BLaER1 (cell line): ENCODE results near the gene IFT27.
A peak's percentile ranks its signal among the peaks of the same experiment; 100 is the strongest.

Source experiments
- H3K27ac ChIP-seq: shearing (Covaris generic); formaldehyde crosslinking; 2 replicates; pipeline ENCODE4 v1.8.1; 2022
- H3K27me3 ChIP-seq: shearing (Covaris generic); formaldehyde crosslinking; 2 replicates; pipeline ENCODE4 v1.8.1; 2022
- H3K36me3 ChIP-seq: shearing (Covaris generic); formaldehyde crosslinking; 2 replicates; pipeline ENCODE4 v1.8.1; 2022
- H3K4me1 ChIP-seq: shearing (Covaris generic); formaldehyde crosslinking; 2 replicates; pipeline ENCODE4 v1.8.1; 2022
- H3K4me2 ChIP-seq: shearing (Covaris generic); formaldehyde crosslinking; 2 replicates; pipeline ENCODE4 v1.8.1; 2022
- H3K4me3 ChIP-seq: shearing (Covaris generic); formaldehyde crosslinking; 2 replicates; pipeline ENCODE4 v1.8.1; 2022
- H3K9ac ChIP-seq: shearing (Covaris generic); formaldehyde crosslinking; 2 replicates; pipeline ENCODE4 v1.8.1; 2022
- H3K9me3 ChIP-seq: shearing (Covaris generic); formaldehyde crosslinking; 2 replicates; pipeline ENCODE4 v1.8.1; 2022
- H4K20me1 ChIP-seq: shearing (Covaris generic); formaldehyde crosslinking; 2 replicates; pipeline ENCODE4 v1.8.1; 2022
- Cebpa-rat ChIP-seq: shearing (Covaris generic); IDR thresholded peaks from 2 replicates; pipeline ENCODE4 v1.8.1; 2022

The IFT27 gene

DNA sequence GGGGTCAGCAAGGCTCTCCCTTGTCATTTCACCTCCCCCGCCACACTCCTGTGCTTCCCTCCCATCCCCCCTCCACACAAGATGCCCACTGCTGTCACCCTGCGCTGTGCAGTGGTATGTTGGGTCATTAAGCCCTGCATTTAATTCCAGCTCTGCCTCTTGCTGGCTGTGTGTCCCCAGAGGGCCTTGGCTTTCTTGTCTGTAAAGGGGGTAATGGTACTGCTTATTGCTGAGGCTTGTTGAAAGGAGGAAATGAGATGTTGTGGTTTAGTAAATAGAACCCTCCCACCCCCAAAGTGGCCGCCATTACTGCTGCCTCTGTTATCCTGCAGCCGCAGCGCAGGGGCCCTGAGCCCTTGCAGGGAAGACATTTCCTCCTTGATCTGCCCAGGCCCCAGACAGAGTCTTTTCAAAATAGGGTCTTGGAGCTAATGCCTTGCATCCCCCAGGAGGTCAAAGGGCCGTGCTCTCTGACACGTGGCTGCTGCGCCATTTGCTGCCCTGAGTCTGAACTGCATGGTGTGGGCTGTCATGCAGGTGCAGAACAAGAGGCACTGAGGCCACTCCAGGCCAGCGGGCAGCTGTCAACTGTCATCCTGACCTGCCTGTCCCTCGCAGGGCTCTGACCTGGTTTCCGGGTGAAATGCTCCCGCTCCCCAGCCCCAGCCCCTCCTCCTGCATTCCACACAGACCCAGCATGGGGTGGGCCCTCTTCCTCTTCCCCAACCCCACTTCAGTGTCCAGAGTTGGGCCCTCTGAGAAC lies 22.2 kb upstream of the IFT27 start:
- TF ChIP-seq Cebpa-rat, result no peak
- Histone ChIP-seq H4K20me1 (no peaks in the 10 kb centered on the region), H3K9ac (no peak overlapping the region), H3K36me3 (no peaks in the 10 kb centered on the region), H3K4me1 (peaks cover 32% of the 10 kb centered on the region), H3K27ac (peak overlapping the region; percentile 40; the same call in 1 of the 2 replicates), H3K9me3 (no peaks in the 10 kb centered on the region), H3K27me3 (no peaks in the 10 kb centered on the region), H3K4me3 (no peak overlapping the region), H3K4me2 (peak overlapping the region; percentile 85)

DNA sequence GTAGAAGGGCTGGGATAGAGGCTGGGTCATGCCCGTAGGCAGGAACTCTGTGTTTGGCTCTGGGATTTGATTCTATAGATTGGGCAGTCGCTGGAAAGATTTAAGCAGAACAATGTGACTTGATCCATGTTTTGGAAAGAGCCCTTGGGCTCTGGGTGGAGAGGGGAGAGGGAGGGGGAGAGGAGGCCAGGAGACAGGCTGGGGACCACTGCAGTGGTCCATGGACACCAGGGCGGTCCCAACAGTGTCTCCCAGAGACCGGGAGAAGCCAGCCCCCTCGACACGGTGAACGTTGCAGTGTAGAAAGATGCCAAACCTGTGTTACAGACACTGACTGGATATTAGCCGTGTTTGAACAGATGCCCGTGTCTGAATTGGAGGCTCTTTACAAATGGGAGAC lies 21.5 kb upstream of the IFT27 start:
- H3K4me1 ChIP-seq, result peaks cover 32% of the 10 kb centered on the region
- no peaks in the 10 kb centered on the region for H3K27me3 ChIP-seq
- no peaks in the 10 kb centered on the region for H4K20me1 ChIP-seq
- H3K36me3 ChIP-seq, result no peaks in the 10 kb centered on the region
- no peak overlapping the region for H3K4me3 ChIP-seq
- no peak for TF ChIP-seq Cebpa-rat
- H3K4me2 ChIP-seq, result peak overlapping the region; percentile 85
- no peaks in the 10 kb centered on the region for H3K9me3 ChIP-seq
- no peak overlapping the region for H3K9ac ChIP-seq
- no peak overlapping the region for H3K27ac ChIP-seq

DNA sequence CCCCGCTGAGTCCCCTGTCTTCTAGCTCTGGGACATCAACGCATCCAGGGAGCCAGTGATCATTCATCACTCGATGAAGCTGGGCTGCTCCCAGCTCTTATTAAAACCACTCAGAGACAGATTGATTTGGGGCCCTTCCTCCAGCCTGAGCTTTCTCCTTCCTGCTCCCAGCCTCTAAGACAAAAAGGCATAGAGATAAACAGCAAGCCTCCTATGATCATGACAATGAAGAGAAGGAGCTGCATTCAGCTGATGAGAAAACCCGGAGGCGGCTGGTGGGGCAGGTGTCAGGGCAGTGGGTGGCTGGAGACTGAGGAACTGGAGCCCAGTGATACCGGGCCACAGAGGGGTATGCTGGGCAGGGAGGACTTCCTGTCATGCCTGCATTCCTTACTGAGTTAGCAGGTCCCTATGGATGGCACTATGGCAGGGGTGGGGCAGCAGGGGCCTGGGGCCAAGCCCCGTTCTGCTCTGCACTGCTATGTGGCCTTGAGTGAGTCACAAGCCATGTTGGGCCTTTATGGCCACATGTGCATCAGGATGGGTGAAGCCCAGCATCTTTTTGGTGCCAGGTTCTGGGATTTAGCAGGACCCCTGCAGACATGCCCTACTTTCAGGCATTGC lies 20.7 kb upstream of the IFT27 start:
- Histone ChIP-seq H3K4me2 (peak overlapping the region; percentile 85; the same call in 1 of the 2 replicates), H3K4me1 (peaks cover 32% of the 10 kb centered on the region), H3K27me3 (no peaks in the 10 kb centered on the region), H3K9me3 (no peaks in the 10 kb centered on the region), H3K27ac (no peak overlapping the region), H3K36me3 (no peaks in the 10 kb centered on the region), H3K4me3 (no peak overlapping the region), H4K20me1 (no peaks in the 10 kb centered on the region), H3K9ac (no peak overlapping the region)
- TF ChIP-seq Cebpa-rat, result no peak

DNA sequence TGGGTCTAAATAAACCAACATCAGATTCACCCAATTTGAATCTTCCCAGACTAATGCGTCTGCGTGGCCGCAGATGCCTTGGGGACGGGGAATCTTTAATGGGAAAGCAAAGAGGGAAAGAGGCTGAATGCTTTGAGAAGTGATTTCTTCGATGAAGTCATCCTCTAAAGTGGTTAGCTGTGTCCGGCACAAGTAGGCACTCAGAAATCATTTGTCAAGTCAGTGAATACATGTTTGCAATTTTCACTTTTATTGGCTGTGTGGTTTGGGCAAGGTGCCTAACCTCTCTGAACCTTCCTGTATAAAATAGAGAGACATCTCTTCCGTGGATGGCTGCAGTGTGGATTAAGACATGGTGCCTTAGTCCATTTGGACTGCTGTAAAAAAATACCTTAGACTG lies 19.7 kb upstream of the IFT27 start:
- H3K27me3 ChIP-seq, result no peaks in the 10 kb centered on the region
- H3K4me3 ChIP-seq, result no peak overlapping the region
- H4K20me1 ChIP-seq, result no peaks in the 10 kb centered on the region
- H3K9me3 ChIP-seq, result no peaks in the 10 kb centered on the region
- no peak overlapping the region for H3K4me2 ChIP-seq
- no peak overlapping the region for H3K9ac ChIP-seq
- no peak overlapping the region for H3K27ac ChIP-seq
- TF ChIP-seq Cebpa-rat, result no peak
- H3K36me3 ChIP-seq, result no peaks in the 10 kb centered on the region
- peaks cover 37% of the 10 kb centered on the region for H3K4me1 ChIP-seq

DNA sequence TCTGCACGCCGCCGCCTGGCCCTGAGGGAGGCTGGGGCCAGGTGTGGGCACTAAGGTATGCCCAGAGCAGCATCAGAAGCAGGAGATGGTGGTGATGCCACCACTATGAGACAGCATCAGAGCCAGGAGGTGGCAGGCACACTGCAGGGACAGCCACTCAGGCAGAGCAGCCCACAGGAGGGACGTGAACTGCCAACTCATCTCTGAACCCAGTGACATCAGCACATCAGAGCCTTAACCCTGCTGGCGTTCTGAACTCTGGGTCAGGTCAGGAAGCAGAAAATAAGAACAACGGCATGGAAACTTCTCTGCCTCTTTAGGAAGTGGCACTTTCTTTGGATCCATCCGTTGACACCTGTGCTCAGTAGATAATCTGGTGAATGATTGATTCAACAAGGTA lies 14.7 kb upstream of the IFT27 start:
- peaks cover 28% of the 10 kb centered on the region for H3K4me1 ChIP-seq
- H3K4me2 ChIP-seq, result peak overlapping the region; percentile 11; the same call in 1 of the 2 replicates
- no peaks in the 10 kb centered on the region for H3K36me3 ChIP-seq
- H4K20me1 ChIP-seq, result no peaks in the 10 kb centered on the region
- no peak overlapping the region for H3K27ac ChIP-seq
- no peak for TF ChIP-seq Cebpa-rat
- H3K9me3 ChIP-seq, result no peaks in the 10 kb centered on the region
- no peak overlapping the region for H3K4me3 ChIP-seq
- no peaks in the 10 kb centered on the region for H3K27me3 ChIP-seq
- H3K9ac ChIP-seq, result no peak overlapping the region

DNA sequence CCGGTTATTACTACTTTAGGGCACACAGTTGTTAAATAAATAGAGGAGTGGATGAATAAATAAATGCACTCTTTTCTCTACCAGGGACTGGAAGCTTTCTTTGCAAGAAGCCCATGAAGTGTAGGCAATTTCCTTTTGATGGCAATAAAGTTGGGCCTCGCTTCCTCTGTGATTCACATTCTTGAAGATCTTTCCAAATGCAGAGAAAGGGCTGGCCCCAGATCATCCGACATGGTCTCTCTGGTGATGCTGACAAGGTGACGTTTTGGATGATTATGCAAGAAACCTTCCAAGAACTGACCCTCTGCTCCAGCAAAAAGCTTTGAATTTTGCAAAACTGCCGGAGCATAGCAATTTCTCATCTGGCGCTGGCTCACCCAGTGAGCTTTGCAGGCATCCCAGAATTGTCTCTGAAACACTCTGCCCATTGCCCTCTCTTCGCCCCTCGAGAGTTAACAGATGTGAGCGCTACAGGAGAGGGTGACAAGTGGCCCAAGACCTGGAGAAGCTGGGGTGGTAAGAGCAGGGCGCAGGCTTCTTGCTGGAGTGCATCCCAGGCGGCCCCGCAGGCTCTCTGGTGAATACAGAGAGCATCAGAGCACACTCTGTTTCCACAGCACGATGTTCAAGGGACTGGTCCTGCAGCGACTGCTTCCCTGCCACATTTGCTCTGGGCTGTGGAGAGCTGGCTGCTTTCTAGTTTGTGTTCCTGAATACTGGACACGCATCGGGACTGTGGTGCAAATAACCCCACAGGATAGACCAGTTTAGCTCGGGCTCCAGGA lies 11.5 kb upstream of the IFT27 start:
- TF ChIP-seq Cebpa-rat, result no peak
- Histone ChIP-seq H3K27ac (no peak overlapping the region), H3K9ac (no peak overlapping the region), H3K36me3 (no peaks in the 10 kb centered on the region), H3K4me3 (no peak overlapping the region), H3K27me3 (no peaks in the 10 kb centered on the region), H3K9me3 (no peaks in the 10 kb centered on the region), H3K4me1 (peaks cover 32% of the 10 kb centered on the region), H4K20me1 (no peaks in the 10 kb centered on the region), H3K4me2 (peak overlapping the region; percentile 11; the same call in 1 of the 2 replicates)

DNA sequence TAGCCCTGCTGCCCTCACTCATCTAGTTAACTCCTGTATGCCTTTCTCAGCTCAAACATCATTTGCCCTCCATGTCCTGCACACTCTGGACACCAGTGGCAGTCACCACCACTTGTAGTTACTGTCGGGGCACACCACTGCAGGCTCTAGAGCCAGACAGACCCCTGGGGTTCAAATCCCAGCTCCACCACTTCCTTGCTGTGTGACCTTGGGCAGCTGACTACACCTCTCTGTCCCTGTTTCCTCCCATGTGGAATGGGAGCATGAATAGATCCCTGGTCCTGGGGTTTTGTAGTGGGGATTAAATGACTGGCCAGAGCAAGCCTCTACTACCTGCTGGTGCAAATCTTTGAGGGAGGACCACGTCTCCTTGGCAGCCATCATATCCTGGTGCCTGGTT lies 7.8 kb upstream of the IFT27 start:
- no peaks in the 10 kb centered on the region for H3K36me3 ChIP-seq
- no peaks in the 10 kb centered on the region for H4K20me1 ChIP-seq
- H3K9ac ChIP-seq, result no peak overlapping the region
- no peak overlapping the region for H3K27ac ChIP-seq
- no peaks in the 10 kb centered on the region for H3K9me3 ChIP-seq
- no peak overlapping the region for H3K4me2 ChIP-seq
- TF ChIP-seq Cebpa-rat, result no peak
- no peaks in the 10 kb centered on the region for H3K27me3 ChIP-seq
- H3K4me1 ChIP-seq, result peaks cover 36% of the 10 kb centered on the region
- no peak overlapping the region for H3K4me3 ChIP-seq

DNA sequence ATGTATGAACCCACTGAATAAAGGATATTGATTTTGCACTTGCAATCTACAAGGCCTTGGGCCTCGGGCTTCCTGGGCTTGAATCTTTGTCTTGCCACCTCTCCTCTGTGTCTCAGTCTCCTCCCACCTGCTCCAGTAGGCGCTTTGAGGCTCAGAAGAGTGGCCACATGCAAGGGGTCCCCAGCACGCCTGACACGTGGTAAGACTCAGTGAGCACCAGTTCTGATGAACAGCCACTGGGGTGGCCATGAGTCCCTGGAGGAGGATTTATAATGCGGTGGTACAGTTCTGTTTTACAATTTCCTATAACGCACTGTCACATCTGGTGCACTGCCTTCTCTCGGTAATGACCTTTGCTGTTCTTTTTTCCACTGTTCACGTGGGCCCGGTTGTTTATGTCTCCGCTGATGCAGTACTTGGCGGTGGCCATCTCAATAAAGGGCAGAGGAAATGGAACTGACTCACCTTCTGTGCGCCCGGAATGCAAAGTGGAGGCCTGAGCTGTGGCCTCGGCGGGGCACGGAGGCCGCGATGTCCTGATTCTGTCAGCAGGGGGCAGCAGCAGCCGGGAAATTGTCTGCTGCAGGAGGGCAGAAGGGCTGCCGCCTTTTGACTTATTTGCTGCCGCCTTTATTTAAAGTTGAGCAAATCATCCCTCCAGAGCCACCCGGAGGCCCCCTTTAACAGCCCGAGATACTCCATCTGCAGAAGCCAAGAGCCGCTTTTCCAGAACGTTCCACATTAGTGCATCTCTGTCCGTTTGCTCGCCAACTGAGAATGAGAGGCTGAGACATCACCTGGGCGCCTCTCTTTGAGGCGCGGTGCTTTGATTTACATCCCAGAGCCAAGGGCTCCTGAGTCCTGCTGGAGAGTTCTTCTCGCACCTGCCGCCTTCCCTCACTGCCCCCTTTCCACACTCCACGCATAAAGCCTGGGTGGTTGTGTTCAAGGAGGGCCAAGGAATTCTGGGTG lies 6.0 kb upstream of the IFT27 start:
- H3K27me3 ChIP-seq, result no peaks in the 10 kb centered on the region
- H3K27ac ChIP-seq, result no peak overlapping the region
- no peak overlapping the region for H3K4me3 ChIP-seq
- H3K36me3 ChIP-seq, result no peaks in the 10 kb centered on the region
- H3K4me2 ChIP-seq, result peak overlapping the region; percentile 59
- H3K4me1 ChIP-seq, result peaks cover 26% of the 10 kb centered on the region
- no peak for TF ChIP-seq Cebpa-rat
- H3K9me3 ChIP-seq, result peaks cover 13% of the 10 kb centered on the region
- no peaks in the 10 kb centered on the region for H4K20me1 ChIP-seq
- no peak overlapping the region; the same call in 1 of the 2 replicates for H3K9ac ChIP-seq

DNA sequence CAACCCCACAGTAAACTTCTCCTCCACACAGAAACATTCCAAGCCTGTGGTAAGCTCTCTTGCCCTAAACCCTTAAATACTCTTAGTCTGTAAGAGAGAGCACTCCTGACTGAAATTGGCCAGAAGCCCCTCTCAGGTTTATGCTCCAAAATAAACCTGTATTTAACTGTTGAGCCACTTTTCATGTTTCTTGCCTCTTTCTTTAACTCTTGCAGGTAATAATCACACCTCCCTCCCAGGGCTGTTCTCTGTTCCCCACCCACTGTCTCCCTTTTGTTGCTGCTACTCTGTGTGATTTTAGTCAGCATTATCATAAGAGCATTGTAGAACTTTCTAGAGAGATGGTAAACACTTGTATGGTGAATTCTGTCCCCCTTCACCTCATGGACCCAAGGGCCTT lies 2.1 kb upstream of the IFT27 start:
- Histone ChIP-seq H3K4me1 (peaks cover 43% of the 10 kb centered on the region), H4K20me1 (no peaks in the 10 kb centered on the region), H3K27me3 (no peaks in the 10 kb centered on the region), H3K27ac (no peak overlapping the region), H3K9ac (no peak overlapping the region), H3K4me2 (no peak overlapping the region), H3K4me3 (no peak overlapping the region), H3K9me3 (peaks cover 13% of the 10 kb centered on the region), H3K36me3 (no peaks in the 10 kb centered on the region)
- TF ChIP-seq Cebpa-rat, result no peak
